GM23338 (cell line): ENCODE measurements around the gene PBX3. TPM values are rescaled to one million over a fixed set of nuclear protein-coding genes. Genes with fewer than 3 reads are reported as not detected.

ENCODE experiments used
- ATAC-seq: fragments of 200-7000 bp; cut with Tn5 transposase; 3 replicates; pipeline ENCODE4 v1.9.1; 2020
- DNase-seq: peaks from one replicate; pipeline ENCODE4 v3.0.0-alpha.2; 2015; ENCODE audit warnings: low spot score
- H2AFZ ChIP-seq: fragments of 200-600 bp; sonication (generic); 2 replicates; pipeline ENCODE4 v1.8.0; 2016; ENCODE audit warnings: antibody characterized with exemption, mild to moderate bottlenecking, moderate library complexity
- H3F3A ChIP-seq: fragments of 200-600 bp; sonication (generic); replicated peaks from 2 replicates; pipeline ENCODE4 v1.8.0; 2017; ENCODE audit warnings: antibody characterized with exemption, mixed run types, low read depth
- H3K27ac ChIP-seq: fragments of 200-600 bp; sonication (generic); 2 replicates; pipeline ENCODE4 v1.6.1; 2016; ENCODE audit warnings: low read depth
- H3K27me3 ChIP-seq: fragments of 200-600 bp; sonication (generic); 2 replicates; pipeline ENCODE4 v1.8.0; 2016; ENCODE audit warnings: mild to moderate bottlenecking, mixed run types, moderate library complexity; ENCODE audit not compliant: insufficient read depth
- H3K36me3 ChIP-seq: fragments of 200-600 bp; sonication (generic); 2 replicates; pipeline ENCODE4 v1.8.0; 2016; ENCODE audit warnings: mild to moderate bottlenecking; ENCODE audit not compliant: insufficient read depth
- H3K4me1 ChIP-seq: fragments of 200-600 bp; sonication (generic); 2 replicates; pipeline ENCODE4 v1.8.0; 2016; ENCODE audit warnings: mild to moderate bottlenecking, moderate library complexity; ENCODE audit not compliant: insufficient read depth
- H3K4me2 ChIP-seq: fragments of 200-600 bp; sonication (generic); 2 replicates; pipeline ENCODE4 v1.7.1; 2017; ENCODE audit warnings: mixed run types
- H3K4me3 ChIP-seq: fragments of 200-600 bp; sonication (generic); 2 replicates; pipeline ENCODE4 v1.6.1; 2016; ENCODE audit warnings: mixed run types
- H3K79me2 ChIP-seq: fragments of 200-600 bp; sonication (generic); replicated peaks from 2 replicates; pipeline ENCODE4 v1.8.0; 2017; ENCODE audit warnings: mild to moderate bottlenecking; ENCODE audit not compliant: insufficient read depth
- H3K9me2 ChIP-seq: fragments of 200-600 bp; sonication (generic); 2 replicates; pipeline ENCODE4 v1.8.0; 2017; ENCODE audit not compliant: insufficient read depth
- H4K20me1 ChIP-seq: fragments of 200-600 bp; sonication (generic); replicated peaks from 2 replicates; pipeline ENCODE4 v1.8.0; 2017; ENCODE audit warnings: mild to moderate bottlenecking; ENCODE audit not compliant: insufficient read depth
- H3K27ac Mint-ChIP-seq: 2 replicates; pipeline ENCODE4 v1.8.0; 2020; ENCODE audit warnings: inconsistent platforms, mild to moderate bottlenecking, moderate library complexity, mixed read lengths
- H3K27me3 Mint-ChIP-seq: 3 replicates; pipeline ENCODE4 v1.8.0; 2022; ENCODE audit warnings: low read depth, mild to moderate bottlenecking, moderate library complexity, mixed read lengths, inconsistent platforms; ENCODE audit not compliant: insufficient read depth, poor library complexity
- H3K36me3 Mint-ChIP-seq: 3 replicates; pipeline ENCODE4 v1.8.0; 2021; ENCODE audit warnings: low read depth, mild to moderate bottlenecking, inconsistent platforms, moderate library complexity, mixed read lengths
- H3K4me1 Mint-ChIP-seq: 3 replicates; pipeline ENCODE4 v1.8.0; 2020; ENCODE audit warnings: mild to moderate bottlenecking, inconsistent platforms, mixed read lengths
- H3K4me3 Mint-ChIP-seq: 3 replicates; pipeline ENCODE4 v1.8.0; 2021; ENCODE audit warnings: moderate library complexity, mild to moderate bottlenecking, inconsistent platforms, mixed read lengths
- H3K9me3 Mint-ChIP-seq: 3 replicates; pipeline ENCODE4 v1.8.0; 2020; ENCODE audit warnings: moderate library complexity, mild to moderate bottlenecking, inconsistent platforms, mixed read lengths
- CREB1 ChIP-seq: fragments of 250-450 bp; sonication (Bioruptor Pico); IDR thresholded peaks from 2 replicates; pipeline ENCODE4 v1.5.0; 2020; ENCODE audit warnings: low read depth, mild to moderate bottlenecking, moderate library complexity
- CTCF ChIP-seq, 2 experiments: fragments of 200-600 bp in 1 of 2; sonication (generic) in 1 of 2; conservative IDR thresholded peaks; 2 replicates each; pipeline versions ENCODE4 v1.5.1 to v1.6.1; 2016 to 2017; ENCODE audit warnings: antibody characterized with exemption in 2 of 2, low read depth in 2 of 2, mild to moderate bottlenecking in 2 of 2, moderate library complexity in 1 of 2
- ETS1 ChIP-seq: IDR thresholded peaks from 2 replicates; pipeline ENCODE4 v1.6.1; 2016; ENCODE audit warnings: antibody characterized with exemption
- EZH2 ChIP-seq: fragments of 200-600 bp; sonication (generic); IDR thresholded peaks from one replicate; pipeline ENCODE4 v1.8.0; 2017; ENCODE audit warnings: antibody characterized with exemption, mild to moderate bottlenecking, low read depth; ENCODE audit not compliant: unreplicated experiment
- EZH2phosphoT487 ChIP-seq: fragments of 200-600 bp; sonication (generic); IDR thresholded peaks from one replicate; pipeline ENCODE4 v1.8.1; 2018; ENCODE audit warnings: antibody characterized with exemption; ENCODE audit not compliant: unreplicated experiment
- JUNB ChIP-seq: IDR thresholded peaks from one replicate; pipeline ENCODE4 v1.6.1; 2016; ENCODE audit warnings: antibody characterized with exemption; ENCODE audit not compliant: unreplicated experiment
- NANOG ChIP-seq: IDR thresholded peaks from 2 replicates; pipeline ENCODE4 v1.6.1; 2016; ENCODE audit warnings: antibody characterized with exemption, borderline replicate concordance
- POLR2AphosphoS5 ChIP-seq: IDR thresholded peaks from 2 replicates; pipeline ENCODE4 v1.6.1; 2016; ENCODE audit warnings: antibody characterized with exemption, low read depth
- STAT1 ChIP-seq: IDR thresholded peaks from one replicate; pipeline ENCODE4 v1.6.1; 2016; ENCODE audit warnings: antibody characterized with exemption; ENCODE audit not compliant: unreplicated experiment
- ZNF114 ChIP-seq: fragments of 250-450 bp; sonication (Bioruptor Pico); IDR thresholded peaks from 2 replicates; pipeline ENCODE4 v1.5.0; 2020; ENCODE audit warnings: mild to moderate bottlenecking, moderate library complexity
- ZNF331 ChIP-seq: fragments of 250-450 bp; sonication (Bioruptor Pico); IDR thresholded peaks from 2 replicates; pipeline ENCODE4 v1.5.0; 2020; ENCODE audit warnings: low read depth, mild to moderate bottlenecking, moderate library complexity
- ZNF462 ChIP-seq: fragments of 250-450 bp; sonication (Bioruptor Pico); IDR thresholded peaks from 2 replicates; pipeline ENCODE4 v1.5.0; 2020; ENCODE audit warnings: mild to moderate bottlenecking, moderate library complexity
- polyA plus RNA-seq: library from polyadenylated mRNA; unstranded; fragments of >200 nt; fragmentation: Nextera tagmentation; extraction: Ambion mirVana; gene quantifications from 2 replicates; pipeline ENCODE4 v1.2.1, GENCODE V29; 2016
- total RNA-seq: library from RNA; depleted of rRNA; stranded (reverse); fragments of >200 nt; shearing (Covaris generic); gene quantifications from 2 replicates; pipeline ENCODE4 v1.2.3, GENCODE V29; 2014
- TF ChIP-seq, protein P1 (sequence below): IDR thresholded peaks from one replicate; pipeline ENCODE4 v1.6.1; 2018; ENCODE audit warnings: antibody characterized with exemption; ENCODE audit not compliant: unreplicated experiment

PBX3 gene
- total and polyA plus RNA-seq, 2 experiments from 2014 or later, result 28.9 to 50.5 TPM

DNA sequence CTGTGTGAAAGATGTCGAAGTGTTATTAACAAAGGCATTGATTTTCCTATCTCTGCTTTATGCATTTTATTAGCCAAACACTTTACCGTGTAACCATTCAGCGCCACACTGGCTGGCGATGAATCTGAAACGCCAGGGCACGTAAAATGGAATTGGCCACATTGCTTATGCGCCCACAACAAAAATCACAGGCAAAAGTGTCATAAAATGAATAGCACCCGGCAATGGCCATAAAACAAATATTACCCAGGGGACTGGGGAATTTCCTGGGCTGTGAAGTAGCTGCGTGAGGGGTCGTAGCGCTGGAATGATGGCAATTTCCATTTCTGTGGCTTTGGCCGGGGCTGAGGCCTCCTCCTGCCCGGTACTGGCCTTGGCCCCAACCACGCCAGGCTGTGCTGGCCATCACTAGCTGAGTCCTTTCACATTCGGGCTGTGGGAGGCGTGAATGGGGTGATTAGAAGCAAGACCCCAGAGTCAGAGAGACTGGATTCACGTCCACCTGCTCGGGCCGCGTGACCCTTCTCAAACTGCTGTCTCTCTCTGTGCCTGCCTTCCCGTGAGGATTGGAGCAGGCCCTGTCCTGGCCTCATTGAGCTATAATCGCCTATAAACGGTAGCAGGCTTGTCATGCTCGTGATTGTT, 254.5 kb downstream of the PBX3 start:
- TF ChIP-seq EZH2 (no peak), ZNF114 (no peak), JUNB (no peak), ZNF331 (CRISPR knock-in tag) (no peak), ETS1 (no peak), POLR2AphosphoS5 (no peak), ZNF462 (CRISPR knock-in tag) (no peak), CTCF (conservative IDR thresholded peaks at IDR 0.05; ENCODE audit: low read depth in 2 of 2) (no peak), EZH2phosphoT487 (no peak), CREB1 (no peak), NANOG (no peak), STAT1 (no peak)
- TF ChIP-seq, protein P1, sequence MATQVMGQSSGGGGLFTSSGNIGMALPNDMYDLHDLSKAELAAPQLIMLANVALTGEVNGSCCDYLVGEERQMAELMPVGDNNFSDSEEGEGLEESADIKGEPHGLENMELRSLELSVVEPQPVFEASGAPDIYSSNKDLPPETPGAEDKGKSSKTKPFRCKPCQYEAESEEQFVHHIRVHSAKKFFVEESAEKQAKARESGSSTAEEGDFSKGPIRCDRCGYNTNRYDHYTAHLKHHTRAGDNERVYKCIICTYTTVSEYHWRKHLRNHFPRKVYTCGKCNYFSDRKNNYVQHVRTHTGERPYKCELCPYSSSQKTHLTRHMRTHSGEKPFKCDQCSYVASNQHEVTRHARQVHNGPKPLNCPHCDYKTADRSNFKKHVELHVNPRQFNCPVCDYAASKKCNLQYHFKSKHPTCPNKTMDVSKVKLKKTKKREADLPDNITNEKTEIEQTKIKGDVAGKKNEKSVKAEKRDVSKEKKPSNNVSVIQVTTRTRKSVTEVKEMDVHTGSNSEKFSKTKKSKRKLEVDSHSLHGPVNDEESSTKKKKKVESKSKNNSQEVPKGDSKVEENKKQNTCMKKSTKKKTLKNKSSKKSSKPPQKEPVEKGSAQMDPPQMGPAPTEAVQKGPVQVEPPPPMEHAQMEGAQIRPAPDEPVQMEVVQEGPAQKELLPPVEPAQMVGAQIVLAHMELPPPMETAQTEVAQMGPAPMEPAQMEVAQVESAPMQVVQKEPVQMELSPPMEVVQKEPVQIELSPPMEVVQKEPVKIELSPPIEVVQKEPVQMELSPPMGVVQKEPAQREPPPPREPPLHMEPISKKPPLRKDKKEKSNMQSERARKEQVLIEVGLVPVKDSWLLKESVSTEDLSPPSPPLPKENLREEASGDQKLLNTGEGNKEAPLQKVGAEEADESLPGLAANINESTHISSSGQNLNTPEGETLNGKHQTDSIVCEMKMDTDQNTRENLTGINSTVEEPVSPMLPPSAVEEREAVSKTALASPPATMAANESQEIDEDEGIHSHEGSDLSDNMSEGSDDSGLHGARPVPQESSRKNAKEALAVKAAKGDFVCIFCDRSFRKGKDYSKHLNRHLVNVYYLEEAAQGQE, result no peak

More for the DNA sequence above, 254.5 kb downstream of the PBX3 start:
- no peak overlapping the region for H3K4me3 Mint-ChIP-seq
- Histone ChIP-seq H3K9me2 (no peaks in the 10 kb centered on the region), H3K27ac (no peak overlapping the region), H3K4me3 (no peak overlapping the region), H3K4me2 (no peak overlapping the region), H3K27me3 (no peaks in the 10 kb centered on the region), H3K36me3 (no peaks in the 10 kb centered on the region), H2AFZ (peak overlapping the region; percentile 72; the same call in 1 of the 2 replicates), H4K20me1 (no peaks in the 10 kb centered on the region), H3F3A (no peaks in the 10 kb centered on the region), H3K4me1 (no peaks in the 10 kb centered on the region), H3K79me2 (no peaks in the 10 kb centered on the region)
- ATAC-seq, result no peak
- H3K27me3 Mint-ChIP-seq, result peaks cover 6% of the 10 kb centered on the region
- no peak overlapping the region for H3K27ac Mint-ChIP-seq
- H3K4me1 Mint-ChIP-seq, result peaks cover 4% of the 10 kb centered on the region; the same call in 1 of the 3 replicates
- H3K36me3 Mint-ChIP-seq, result 0 out of 3 replicates have a peak, but pooled peaks cover under 1% of the 10 kb centered on the region
- H3K9me3 Mint-ChIP-seq, result 0 out of 3 replicates have a peak, but pooled peaks cover 3% of the 10 kb centered on the region
- no peak for DNase-seq
